ENCODE results near the gene C20orf173. TPM values are rescaled to one million over a fixed set of nuclear protein-coding genes. Genes with fewer than 3 reads are reported as not detected.
"Not testable (repeated sequence)": the region's sequence is repeated elsewhere in the genome, so short reads cannot be mapped to it uniquely, and the experiment has no call there.

The C20orf173 gene
- total and polyA plus RNA-seq, 5 donors from 2014 or later = not detected

- Mint-ChIP-seq H3K36me3 (peaks cover 38% of the 10 kb centered on the region), H3K27me3 (no peaks in the 10 kb centered on the region), H3K4me1 (no peaks in the 10 kb centered on the region), H3K4me3 (no peak overlapping the region), H3K9me3 (no peaks in the 10 kb centered on the region), H3K27ac (peak overlapping the region in 2 of 3 donors; percentile 1 to 86)
- ATAC-seq (ENCODE audit: low read depth in 2 of 2) (no peak), DNase-seq (no peak)
- Histone ChIP-seq H3K9me3 (ENCODE audit: control insufficient read depth in 2 of 2, low read length in 2 of 2) (no peaks in the 10 kb centered on the region), H3K36me3 (ENCODE audit: control insufficient read depth, insufficient read depth, low read length) (peaks cover 32% of the 10 kb centered on the region), H3K27ac (ENCODE audit: insufficient read depth, low read length, poor library complexity, severe bottlenecking) (no peak overlapping the region), H3K27me3 (ENCODE audit: control insufficient read depth, insufficient read depth, low read length) (no peaks in the 10 kb centered on the region), H3K4me3 (ENCODE audit: low read depth, low read length) (no peak overlapping the region), H3K4me1 (ENCODE audit: control insufficient read depth, insufficient read depth, low read length, poor library complexity, severe bottlenecking) (no peaks in the 10 kb centered on the region)
Observed at GRCh38 chr20:35558451-35558850, 29.0 kb upstream of the C20orf173 start.

GRCh38 chr20:35556871-35557270 is 27.4 kb upstream of the C20orf173 start:
- no peaks in the 10 kb centered on the region for H3K9me3 ChIP-seq (ENCODE audit: control insufficient read depth in 2 of 2, low read length in 2 of 2)
- Mint-ChIP-seq H3K27me3 (no peaks in the 10 kb centered on the region), H3K9me3 (no peaks in the 10 kb centered on the region), H3K27ac (no peak overlapping the region), H3K4me3 (no peak overlapping the region), H3K4me1 (no peaks in the 10 kb centered on the region), H3K36me3 (peaks cover 38% of the 10 kb centered on the region)
- H3K4me3 ChIP-seq (ENCODE audit: low read depth, low read length) = no peak overlapping the region
- no peak overlapping the region for H3K27ac ChIP-seq (ENCODE audit: insufficient read depth, low read length, poor library complexity, severe bottlenecking)
- no peaks in the 10 kb centered on the region for H3K27me3 ChIP-seq (ENCODE audit: control insufficient read depth, insufficient read depth, low read length)
- no peak for ATAC-seq (ENCODE audit: low read depth in 2 of 2)
- no peak for DNase-seq
- H3K36me3 ChIP-seq (ENCODE audit: control insufficient read depth, insufficient read depth, low read length) = peaks cover 34% of the 10 kb centered on the region
- H3K4me1 ChIP-seq (ENCODE audit: control insufficient read depth, insufficient read depth, low read length, poor library complexity, severe bottlenecking) = no peaks in the 10 kb centered on the region

GRCh38 chr20:35555951-35556645 is 26.6 kb upstream of the C20orf173 start:
- ATAC-seq (ENCODE audit: low read depth in 2 of 2) (no peak), DNase-seq (no peak)
- no peak overlapping the region for H3K4me3 Mint-ChIP-seq
- no peaks in the 10 kb centered on the region for H3K4me1 Mint-ChIP-seq
- no peaks in the 10 kb centered on the region for H3K27me3 Mint-ChIP-seq
- Histone ChIP-seq H3K27ac (ENCODE audit: insufficient read depth, low read length, poor library complexity, severe bottlenecking) (no peak overlapping the region), H3K36me3 (ENCODE audit: control insufficient read depth, insufficient read depth, low read length) (peaks cover 39% of the 10 kb centered on the region), H3K27me3 (ENCODE audit: control insufficient read depth, insufficient read depth, low read length) (no peaks in the 10 kb centered on the region), H3K9me3 (ENCODE audit: control insufficient read depth in 2 of 2, low read length in 2 of 2) (no peaks in the 10 kb centered on the region), H3K4me1 (ENCODE audit: control insufficient read depth, insufficient read depth, low read length, poor library complexity, severe bottlenecking) (no peaks in the 10 kb centered on the region), H3K4me3 (ENCODE audit: low read depth, low read length) (no peak overlapping the region)
- H3K27ac Mint-ChIP-seq = no peak overlapping the region
- H3K9me3 Mint-ChIP-seq = no peaks in the 10 kb centered on the region
- peaks cover 38% of the 10 kb centered on the region for H3K36me3 Mint-ChIP-seq

- not testable (repeated sequence) for H3K27ac Mint-ChIP-seq; DNase-seq; H3K4me1 ChIP-seq (ENCODE audit: control insufficient read depth, insufficient read depth, low read length, poor library complexity, severe bottlenecking); H3K27me3 Mint-ChIP-seq; H3K4me3 ChIP-seq (ENCODE audit: low read depth, low read length); ATAC-seq (ENCODE audit: low read depth in 2 of 2); H3K4me3 Mint-ChIP-seq; H3K27me3 ChIP-seq (ENCODE audit: control insufficient read depth, insufficient read depth, low read length); H3K9me3 Mint-ChIP-seq; H3K27ac ChIP-seq (ENCODE audit: insufficient read depth, low read length, poor library complexity, severe bottlenecking); H3K4me1 Mint-ChIP-seq; H3K9me3 ChIP-seq (ENCODE audit: control insufficient read depth in 2 of 2, low read length in 2 of 2)
- peaks cover 39% of the 10 kb centered on the region for H3K36me3 ChIP-seq (ENCODE audit: control insufficient read depth, insufficient read depth, low read length)
- peaks cover 38% of the 10 kb centered on the region for H3K36me3 Mint-ChIP-seq
Observed at GRCh38 chr20:35555461-35555860, 26.0 kb upstream of the C20orf173 start.

- ATAC-seq (ENCODE audit: low read depth in 2 of 2) (no peak), DNase-seq (no peak)
- Histone ChIP-seq H3K27ac (ENCODE audit: insufficient read depth, low read length, poor library complexity, severe bottlenecking) (no peak overlapping the region), H3K4me3 (ENCODE audit: low read depth, low read length) (no peak overlapping the region), H3K36me3 (ENCODE audit: control insufficient read depth, insufficient read depth, low read length) (peaks cover 54% of the 10 kb centered on the region), H3K27me3 (ENCODE audit: control insufficient read depth, insufficient read depth, low read length) (no peaks in the 10 kb centered on the region), H3K4me1 (ENCODE audit: control insufficient read depth, insufficient read depth, low read length, poor library complexity, severe bottlenecking) (no peaks in the 10 kb centered on the region), H3K9me3 (ENCODE audit: control insufficient read depth in 2 of 2, low read length in 2 of 2) (no peaks in the 10 kb centered on the region)
- Mint-ChIP-seq H3K27ac (no peak overlapping the region), H3K4me1 (peaks cover 0 to 3% (median 0%) of the 10 kb centered on the region in 4 donors), H3K4me3 (no peak overlapping the region), H3K9me3 (no peaks in the 10 kb centered on the region), H3K36me3 (peaks cover 47% of the 10 kb centered on the region), H3K27me3 (no peaks in the 10 kb centered on the region)
Observed at GRCh38 chr20:35552914-35553313, 23.5 kb upstream of the C20orf173 start.

GRCh38 chr20:35551503-35551902 is 22.1 kb upstream of the C20orf173 start:
- H3K27me3 Mint-ChIP-seq = no peaks in the 10 kb centered on the region
- no peak overlapping the region for H3K27ac Mint-ChIP-seq
- DNase-seq (no peak), ATAC-seq (ENCODE audit: low read depth in 2 of 2) (no peak)
- no peaks in the 10 kb centered on the region for H3K9me3 Mint-ChIP-seq
- Histone ChIP-seq H3K9me3 (ENCODE audit: control insufficient read depth in 2 of 2, low read length in 2 of 2) (no peaks in the 10 kb centered on the region), H3K27ac (ENCODE audit: insufficient read depth, low read length, poor library complexity, severe bottlenecking) (no peak overlapping the region), H3K36me3 (ENCODE audit: control insufficient read depth, insufficient read depth, low read length) (peaks cover 52% of the 10 kb centered on the region), H3K27me3 (ENCODE audit: control insufficient read depth, insufficient read depth, low read length) (no peaks in the 10 kb centered on the region), H3K4me1 (ENCODE audit: control insufficient read depth, insufficient read depth, low read length, poor library complexity, severe bottlenecking) (no peaks in the 10 kb centered on the region), H3K4me3 (ENCODE audit: low read depth, low read length) (no peak overlapping the region)
- H3K4me1 Mint-ChIP-seq = peaks cover 0 to 3% (median 0%) of the 10 kb centered on the region in 4 donors
- no peak overlapping the region for H3K4me3 Mint-ChIP-seq
- peaks cover 39% of the 10 kb centered on the region for H3K36me3 Mint-ChIP-seq

- peaks cover 26% of the 10 kb centered on the region for H3K36me3 ChIP-seq (ENCODE audit: control insufficient read depth, insufficient read depth, low read length)
- no peak overlapping the region for H3K27ac ChIP-seq (ENCODE audit: insufficient read depth, low read length, poor library complexity, severe bottlenecking)
- no peaks in the 10 kb centered on the region for H3K9me3 ChIP-seq (ENCODE audit: control insufficient read depth in 2 of 2, low read length in 2 of 2)
- H3K4me1 Mint-ChIP-seq = peaks cover 0 to 18% (median 15%) of the 10 kb centered on the region in 4 donors
- no peak overlapping the region for H3K4me3 Mint-ChIP-seq
- no peak overlapping the region for H3K27ac Mint-ChIP-seq
- no peak for ATAC-seq (ENCODE audit: low read depth in 2 of 2)
- peaks cover 4% of the 10 kb centered on the region for H3K4me1 ChIP-seq (ENCODE audit: control insufficient read depth, insufficient read depth, low read length, poor library complexity, severe bottlenecking)
- peaks cover 21% of the 10 kb centered on the region for H3K36me3 Mint-ChIP-seq
- H3K9me3 Mint-ChIP-seq = no peaks in the 10 kb centered on the region
- H3K4me3 ChIP-seq (ENCODE audit: low read depth, low read length) = no peak overlapping the region
- no peak for DNase-seq
- no peaks in the 10 kb centered on the region for H3K27me3 Mint-ChIP-seq
- H3K27me3 ChIP-seq (ENCODE audit: control insufficient read depth, insufficient read depth, low read length) = no peaks in the 10 kb centered on the region
Observed at GRCh38 chr20:35547329-35547728, 17.9 kb upstream of the C20orf173 start.

- no peaks in the 10 kb centered on the region for H3K9me3 Mint-ChIP-seq
- peaks cover under 1 to 30% (median 21%) of the 10 kb centered on the region in 4 donors for H3K4me1 Mint-ChIP-seq
- Histone ChIP-seq H3K9me3 (ENCODE audit: control insufficient read depth in 2 of 2, low read length in 2 of 2) (no peaks in the 10 kb centered on the region), H3K27ac (ENCODE audit: insufficient read depth, low read length, poor library complexity, severe bottlenecking) (no peak overlapping the region), H3K36me3 (ENCODE audit: control insufficient read depth, insufficient read depth, low read length) (peaks cover 19% of the 10 kb centered on the region), H3K27me3 (ENCODE audit: control insufficient read depth, insufficient read depth, low read length) (no peaks in the 10 kb centered on the region), H3K4me3 (ENCODE audit: low read depth, low read length) (no peak overlapping the region), H3K4me1 (ENCODE audit: control insufficient read depth, insufficient read depth, low read length, poor library complexity, severe bottlenecking) (peaks cover 13% of the 10 kb centered on the region)
- H3K27ac Mint-ChIP-seq = no peak overlapping the region
- no peak for ATAC-seq (ENCODE audit: low read depth in 2 of 2)
- H3K36me3 Mint-ChIP-seq = peaks cover 21% of the 10 kb centered on the region
- no peak for DNase-seq
- H3K27me3 Mint-ChIP-seq = no peaks in the 10 kb centered on the region
- H3K4me3 Mint-ChIP-seq = no peak overlapping the region
Observed at GRCh38 chr20:35546127-35546526, 16.7 kb upstream of the C20orf173 start.

All from CD4-positive, CD25-positive, alpha-beta regulatory T cell (primary cell).